ENCODE results near the gene MAPK8IP3. TPM values are rescaled to one million over a fixed set of nuclear protein-coding genes. Genes with fewer than 3 reads are reported as not detected.
A peak's percentile ranks its signal among the peaks of the same experiment; 100 is the strongest.

Gene MAPK8IP3
- total RNA-seq, 1 donor from 2014 or later = 77.3 TPM

DNA sequence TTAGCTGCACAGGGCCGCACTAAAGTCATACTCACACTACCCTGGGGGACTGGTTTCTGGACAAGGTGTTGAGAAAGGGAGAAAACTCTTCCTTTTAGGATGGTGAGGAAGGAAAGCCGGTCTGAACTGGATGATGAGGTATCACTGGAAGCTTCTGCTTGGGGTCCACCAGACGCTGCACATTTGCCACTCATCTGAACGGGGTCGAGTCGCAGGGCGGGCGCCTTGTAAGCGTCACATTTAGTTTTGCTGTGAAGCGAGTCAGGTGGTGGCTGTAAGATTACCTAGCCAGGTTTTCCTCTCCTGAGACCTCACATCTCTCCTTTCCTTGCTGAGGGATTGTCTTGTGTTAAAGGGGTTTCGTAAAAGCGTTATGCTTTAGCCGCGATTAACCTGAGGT, 25.6 kb upstream of the MAPK8IP3 start:
- Histone ChIP-seq H3K9me3 (no peaks in the 10 kb centered on the region), H3K36me3 (peaks cover 18% of the 10 kb centered on the region), H3K27ac (no peak overlapping the region), H3K4me1 (peaks cover 7% of the 10 kb centered on the region), H3K4me3 (no peak overlapping the region), H3K27me3 (no peaks in the 10 kb centered on the region)
- no peak for TF ChIP-seq CTCF (IDR thresholded peaks at IDR 0.05)
- no peak for DNase-seq
- intact Hi-C loops (cut with DNase I) = no loop called here
- no peak for ATAC-seq

DNA sequence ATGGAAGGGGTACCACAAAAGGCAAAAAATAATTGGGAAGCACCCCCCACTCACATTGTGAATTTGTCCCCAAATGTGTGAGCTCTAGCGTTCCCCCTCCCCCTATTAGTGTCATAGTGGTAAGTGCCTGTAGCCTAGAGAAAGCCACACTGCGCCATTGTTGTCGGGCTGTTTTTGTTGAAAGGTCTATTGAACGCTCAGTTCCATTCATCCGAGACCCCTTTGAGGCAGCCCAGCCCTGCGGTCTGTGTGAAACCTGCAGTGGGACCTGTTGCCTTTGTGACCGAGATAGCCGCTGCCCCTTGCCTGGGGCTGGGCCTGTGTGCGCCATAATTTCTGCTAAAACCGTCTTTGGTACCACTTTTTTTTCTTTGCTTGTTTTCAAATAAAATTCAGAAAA, 25.0 kb upstream of the MAPK8IP3 start:
- intact Hi-C loops (cut with DNase I) = no loop called here
- H3K27me3 ChIP-seq = no peaks in the 10 kb centered on the region
- H3K4me1 ChIP-seq = peaks cover 7% of the 10 kb centered on the region
- H3K27ac ChIP-seq = no peak overlapping the region
- ATAC-seq = no peak
- H3K9me3 ChIP-seq = no peaks in the 10 kb centered on the region
- H3K36me3 ChIP-seq = peaks cover 21% of the 10 kb centered on the region
- no peak for TF ChIP-seq CTCF (IDR thresholded peaks at IDR 0.05)
- H3K4me3 ChIP-seq = no peak overlapping the region
- no peak for DNase-seq

GRCh38 chr16:1687427-1688316, 18.3 kb upstream of the MAPK8IP3 start:
- TF ChIP-seq CTCF (IDR thresholded peaks at IDR 0.05) = no peak
- Histone ChIP-seq H3K4me1 (no peaks in the 10 kb centered on the region), H3K27me3 (no peaks in the 10 kb centered on the region), H3K36me3 (peaks cover 69% of the 10 kb centered on the region), H3K4me3 (no peak overlapping the region), H3K27ac (no peak overlapping the region), H3K9me3 (no peaks in the 10 kb centered on the region)
- peak; percentile 14 for ATAC-seq
- DNase-seq = no peak
- intact Hi-C loops (cut with DNase I) = no loop called here

DNA sequence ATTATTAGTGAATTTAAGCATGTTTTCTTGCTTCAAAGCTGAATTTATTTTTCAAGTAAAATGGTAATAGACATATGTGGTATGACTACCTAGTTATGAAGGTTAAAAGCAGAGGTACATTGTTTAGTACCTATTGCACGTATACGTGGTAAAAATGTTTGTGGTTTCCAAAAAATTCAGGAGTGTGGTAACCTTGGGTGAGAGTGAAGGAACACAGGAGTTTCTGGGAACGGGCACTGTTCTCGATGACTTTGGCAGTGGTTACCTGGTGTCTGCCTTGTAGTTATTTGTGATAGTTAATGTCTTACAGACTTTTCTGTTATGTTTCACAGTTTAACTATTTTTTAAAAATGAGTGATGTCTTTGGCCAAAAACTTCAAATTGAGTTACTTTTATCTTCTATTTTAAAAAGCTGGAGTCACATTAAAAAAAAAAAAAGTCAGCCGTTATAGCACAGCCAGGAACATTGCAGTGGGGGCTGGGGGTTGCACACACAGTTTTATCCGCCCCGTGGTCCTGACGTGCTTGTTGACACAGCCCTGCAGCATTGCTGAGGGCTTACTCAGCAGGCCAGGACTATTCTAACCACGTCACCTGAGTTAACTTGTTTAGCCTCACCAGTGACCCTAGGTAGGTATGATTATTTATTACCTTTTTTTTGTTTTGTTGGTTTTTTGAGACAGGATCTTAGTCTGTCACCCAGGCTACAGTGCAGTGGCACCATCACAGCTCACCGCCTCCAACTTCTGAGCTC, 17.0 kb upstream of the MAPK8IP3 start:
- no peak for TF ChIP-seq CTCF (IDR thresholded peaks at IDR 0.05)
- peak; percentile 91 for ATAC-seq
- Histone ChIP-seq H3K9me3 (no peaks in the 10 kb centered on the region), H3K27ac (peak overlapping the region; percentile 60), H3K4me1 (no peaks in the 10 kb centered on the region), H3K4me3 (no peak overlapping the region), H3K36me3 (peaks cover 75% of the 10 kb centered on the region), H3K27me3 (no peaks in the 10 kb centered on the region)
- peak; percentile 78 for DNase-seq
- intact Hi-C loops (cut with DNase I) = no loop called here

DNA sequence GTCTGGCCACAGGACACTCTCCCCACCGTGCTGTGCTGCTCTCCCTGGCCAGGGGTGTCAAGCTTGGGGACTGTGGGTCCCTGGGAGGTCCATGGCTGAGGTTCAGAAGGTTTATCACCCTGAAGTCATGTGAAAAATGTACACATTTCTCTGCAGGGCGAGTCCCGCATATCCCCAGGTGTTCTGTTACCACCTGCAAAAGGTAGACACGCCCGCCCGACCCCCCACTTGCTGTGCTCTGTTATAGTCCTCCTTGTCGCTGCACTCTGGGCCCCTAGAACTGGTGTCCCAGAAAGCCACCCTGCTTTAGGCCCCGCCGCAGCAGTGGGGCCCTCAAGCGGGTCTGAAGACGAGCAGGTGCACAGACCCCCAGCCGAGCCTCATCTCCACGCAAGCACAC, 16.1 kb upstream of the MAPK8IP3 start:
- Histone ChIP-seq H3K36me3 (peaks cover 78% of the 10 kb centered on the region), H3K4me1 (no peaks in the 10 kb centered on the region), H3K9me3 (no peaks in the 10 kb centered on the region), H3K27me3 (no peaks in the 10 kb centered on the region), H3K4me3 (no peak overlapping the region), H3K27ac (peak overlapping the region; percentile 60)
- intact Hi-C loops (cut with DNase I) = no loop called here
- no peak for TF ChIP-seq CTCF (IDR thresholded peaks at IDR 0.05)
- DNase-seq = no peak
- no peak for ATAC-seq

All from upper lobe of right lung (tissue), 1 donor.